Natural killer cell (primary cell): Measurements from ENCODE around the gene TNNC2. TPM values are rescaled to one million over a fixed set of nuclear protein-coding genes. Genes with fewer than 3 reads are reported as not detected.
A peak's percentile ranks its signal among the peaks of the same experiment; 100 is the strongest.

ENCODE experiments used
- ATAC-seq, 3 donors: fragments of 150-1000 bp in 2 of 3; fragments of 200-7000 bp in 1 of 3; cut with Tn5 transposase; 1 replicate in 1 of 3; 2 replicates in 2 of 3; pipeline ENCODE4 v1.10.0; 2021; ENCODE audit warnings: mild to moderate bottlenecking in 2 of 3, moderate library complexity in 2 of 3
- DNase-seq, 2 donors: peaks; one replicate each; pipeline versions ENCODE4 v3.0.0 to v3.0.0-alpha.2; 2013 to 2021; ENCODE audit warnings: mixed read lengths in 1 of 2
- H3K27ac ChIP-seq: one replicate; pipeline ENCODE4 v1.5.1; 2013; ENCODE audit warnings: mild to moderate bottlenecking, low read length
- H3K27me3 ChIP-seq: one replicate; pipeline ENCODE4 v1.6.1; 2013; ENCODE audit warnings: low read length; ENCODE audit not compliant: control insufficient read depth, insufficient read depth
- H3K36me3 ChIP-seq: one replicate; pipeline ENCODE4 v1.6.1; 2013; ENCODE audit warnings: low read length; ENCODE audit not compliant: control insufficient read depth, insufficient read depth
- H3K4me1 ChIP-seq: one replicate; pipeline ENCODE4 v1.6.1; 2013; ENCODE audit warnings: low read length; ENCODE audit not compliant: control insufficient read depth, insufficient read depth
- H3K4me3 ChIP-seq: one replicate; pipeline ENCODE4 v1.5.1; 2013; ENCODE audit warnings: low read length
- H3K9me3 ChIP-seq: one replicate; pipeline ENCODE4 v1.6.1; 2013; ENCODE audit warnings: low read length; ENCODE audit not compliant: control insufficient read depth, insufficient read depth
- H3K27ac Mint-ChIP-seq, 2 donors: one replicate each; pipeline ENCODE4 v1.8.0; 2022; ENCODE audit warnings: mild to moderate bottlenecking in 2 of 2, mixed read lengths in 2 of 2, moderate library complexity in 1 of 2
- H3K27me3 Mint-ChIP-seq, 2 donors: one replicate each; pipeline ENCODE4 v1.8.0; 2022; ENCODE audit warnings: low read depth in 2 of 2, mixed read lengths in 2 of 2
- H3K36me3 Mint-ChIP-seq: one replicate; pipeline ENCODE4 v1.8.0; 2022; ENCODE audit warnings: mixed read lengths
- H3K4me1 Mint-ChIP-seq, 2 donors: one replicate each; pipeline ENCODE4 v1.8.0; 2022; ENCODE audit warnings: mixed read lengths in 2 of 2
- H3K4me3 Mint-ChIP-seq: one replicate; pipeline ENCODE4 v1.8.0; 2022; ENCODE audit warnings: mild to moderate bottlenecking, moderate library complexity, mixed read lengths
- H3K9me3 Mint-ChIP-seq, 2 donors: one replicate each; pipeline ENCODE4 v1.8.0; 2022; ENCODE audit warnings: mixed read lengths in 2 of 2
- CTCF ChIP-seq: fragments of 200-600 bp; IDR thresholded peaks from one replicate; pipeline ENCODE4 v1.8.0; 2022; ENCODE audit warnings: antibody characterized with exemption
- WGBS: methylation state at CpG from one replicate; pipeline ENCODE4 v1.1.7; 2013; ENCODE audit warnings: missing lambda C conversion rate; ENCODE audit not compliant: insufficient coverage; 5-methylcytosine and 5-hydroxymethylcytosine counted together
- intact Hi-C: fragments of 100-400 bp; cut with micrococcal nuclease; formaldehyde crosslinking; loops from one replicate; pipeline ENCODE4 v1.14.2; 2022
- total RNA-seq, 4 donors: library from RNA; stranded (reverse); fragments of 120-200 nt in 1 of 4; gene quantifications; one replicate each; pipeline versions ENCODE4 v1.2.3 to v1.2.4, GENCODE V29; 2013 to 2022

The TNNC2 gene
- total RNA-seq, 3 donors from 2014 or later (not counting 1 experiment from before 2014, with no cell fraction given): 0.93 to 1.5 TPM; not detected in 1

GRCh38 chr20:45840700-45841198 lies 13.6 kb upstream of the TNNC2 start:
- H3K4me3 Mint-ChIP-seq: no peak overlapping the region
- no peak for DNase-seq
- Histone ChIP-seq H3K4me3 (no peak overlapping the region), H3K36me3 (peaks cover 35% of the 10 kb centered on the region), H3K4me1 (peaks cover 11% of the 10 kb centered on the region), H3K27me3 (no peaks in the 10 kb centered on the region), H3K27ac (no peak overlapping the region), H3K9me3 (no peaks in the 10 kb centered on the region)
- H3K27me3 Mint-ChIP-seq: no peaks in the 10 kb centered on the region
- 96% methylated on average over 25 of the region's 25 CpGs for WGBS
- peaks cover 11 to 18% of the 10 kb centered on the region in 2 donors for H3K4me1 Mint-ChIP-seq
- H3K9me3 Mint-ChIP-seq: no peaks in the 10 kb centered on the region
- H3K36me3 Mint-ChIP-seq: no peaks in the 10 kb centered on the region
- H3K27ac Mint-ChIP-seq: peak overlapping the region in 1 of 2 donors; percentile 70
- no peak for TF ChIP-seq CTCF
- ATAC-seq: no peak
- intact Hi-C loops: no loop called here

- ATAC-seq (no peak), DNase-seq (no peak)
- H3K9me3 Mint-ChIP-seq: no peaks in the 10 kb centered on the region
- WGBS: 100% methylated on average over 1 of the region's 1 CpG
- intact Hi-C loops: no loop called here
- no peaks in the 10 kb centered on the region for H3K36me3 Mint-ChIP-seq
- H3K4me3 Mint-ChIP-seq: no peak overlapping the region
- Histone ChIP-seq H3K4me3 (no peak overlapping the region), H3K4me1 (peaks cover 23% of the 10 kb centered on the region), H3K27me3 (no peaks in the 10 kb centered on the region), H3K36me3 (peaks cover 3% of the 10 kb centered on the region), H3K27ac (no peak overlapping the region), H3K9me3 (no peaks in the 10 kb centered on the region)
- peaks cover 0 to 2% of the 10 kb centered on the region in 2 donors for H3K27me3 Mint-ChIP-seq
- no peak overlapping the region for H3K27ac Mint-ChIP-seq
- peaks cover 7 to 12% of the 10 kb centered on the region in 2 donors for H3K4me1 Mint-ChIP-seq
- TF ChIP-seq CTCF: no peak
Measured at GRCh38 chr20:45836841-45837240, 9.7 kb upstream of the TNNC2 start.

GRCh38 chr20:45835825-45836224 lies 8.7 kb upstream of the TNNC2 start:
- Histone ChIP-seq H3K36me3 (no peaks in the 10 kb centered on the region), H3K27me3 (no peaks in the 10 kb centered on the region), H3K4me1 (peaks cover 20% of the 10 kb centered on the region), H3K27ac (no peak overlapping the region), H3K9me3 (no peaks in the 10 kb centered on the region), H3K4me3 (no peak overlapping the region)
- TF ChIP-seq CTCF: no peak
- ATAC-seq: no peak
- H3K27ac Mint-ChIP-seq: no peak overlapping the region
- intact Hi-C loops: no loop called here
- no peaks in the 10 kb centered on the region for H3K9me3 Mint-ChIP-seq
- peaks cover 7 to 12% of the 10 kb centered on the region in 2 donors for H3K4me1 Mint-ChIP-seq
- WGBS: 94% methylated on average over 5 of the region's 5 CpGs
- DNase-seq: no peak
- H3K36me3 Mint-ChIP-seq: no peaks in the 10 kb centered on the region
- H3K27me3 Mint-ChIP-seq: peaks cover 0 to 2% of the 10 kb centered on the region in 2 donors
- no peak overlapping the region for H3K4me3 Mint-ChIP-seq

GRCh38 chr20:45835329-45835765 lies 8.2 kb upstream of the TNNC2 start:
- no peak overlapping the region for H3K4me3 ChIP-seq
- Mint-ChIP-seq H3K4me1 (peaks cover 7 to 12% of the 10 kb centered on the region in 2 donors), H3K9me3 (no peaks in the 10 kb centered on the region), H3K27ac (no peak overlapping the region), H3K4me3 (peak overlapping the region; percentile 74), H3K36me3 (no peaks in the 10 kb centered on the region), H3K27me3 (peaks cover 0 to 3% of the 10 kb centered on the region in 2 donors)
- H3K27ac ChIP-seq: no peak overlapping the region
- no peaks in the 10 kb centered on the region for H3K9me3 ChIP-seq
- WGBS: 86% methylated on average over 3 of the region's 3 CpGs
- intact Hi-C loops: no loop called here
- H3K27me3 ChIP-seq: no peaks in the 10 kb centered on the region
- DNase-seq (no peak), ATAC-seq (no peak)
- H3K4me1 ChIP-seq: peaks cover 20% of the 10 kb centered on the region
- TF ChIP-seq CTCF: no peak
- no peaks in the 10 kb centered on the region for H3K36me3 ChIP-seq
